Activated naive CD4-positive, alpha-beta T cell treated with anti-CD3 and anti-CD28 coated beads, Interleukin-2, amount 10 ng/mL, durations not matched to agents 7 days and 5 days (primary cell): ENCODE results near the gene SSBP4.
A peak's percentile ranks its signal among the peaks of the same experiment; 100 is the strongest.

Source experiments
- CTCF ChIA-PET: fragments of 350-600 bp; sonication (Branson Sonifier 250); formaldehyde crosslinking; loops from one replicate; lab custom pipeline; 2021; ENCODE audit warnings: antibody characterized with exemption; lab: Charles Lee
- DNase-seq: peaks from one replicate; pipeline ENCODE4 v3.0.0-alpha.2; 2020
- H3K27ac Mint-ChIP-seq: one replicate; pipeline ENCODE4 v1.8.0; 2021; ENCODE audit warnings: mild to moderate bottlenecking, moderate library complexity, mixed read lengths
- H3K27me3 Mint-ChIP-seq: one replicate; pipeline ENCODE4 v1.8.0; 2021; ENCODE audit warnings: mild to moderate bottlenecking, mixed read lengths
- H3K36me3 Mint-ChIP-seq: one replicate; pipeline ENCODE4 v1.8.0; 2021; ENCODE audit warnings: mixed read lengths
- H3K4me1 Mint-ChIP-seq: one replicate; pipeline ENCODE4 v1.8.0; 2021; ENCODE audit warnings: mixed read lengths
- H3K4me3 Mint-ChIP-seq: one replicate; pipeline ENCODE4 v1.8.0; 2021; ENCODE audit warnings: mild to moderate bottlenecking, moderate library complexity, mixed read lengths
- H3K9me3 Mint-ChIP-seq: one replicate; pipeline ENCODE4 v1.8.0; 2021; ENCODE audit warnings: mixed read lengths

Gene SSBP4

GRCh38 chr19:18388100-18388959 is 30.9 kb upstream of the SSBP4 start:
- DNase-seq: peak; percentile 83
- H3K36me3 Mint-ChIP-seq: no peaks in the 10 kb centered on the region
- H3K27ac Mint-ChIP-seq: no peak overlapping the region
- peak overlapping the region; percentile 55 for H3K4me3 Mint-ChIP-seq
- H3K4me1 Mint-ChIP-seq: peaks cover 25% of the 10 kb centered on the region
- CTCF ChIA-PET: interaction anchor here (0.6 to 7.8 kb wide), 18 partner anchors 8 to 157 kb away, joined by 3 to 96 read pairs (median 6); partner anchors contain the start of genes LRRC25 and SSBP4
- peaks cover 100% of the 10 kb centered on the region for H3K27me3 Mint-ChIP-seq
- H3K9me3 Mint-ChIP-seq: no peaks in the 10 kb centered on the region

- Mint-ChIP-seq H3K4me3 (peak overlapping the region; percentile 23), H3K4me1 (peaks cover 25% of the 10 kb centered on the region), H3K27ac (no peak overlapping the region), H3K36me3 (no peaks in the 10 kb centered on the region), H3K9me3 (no peaks in the 10 kb centered on the region), H3K27me3 (peaks cover 100% of the 10 kb centered on the region)
- CTCF ChIA-PET: interaction anchor here (1.0 to 7.8 kb wide), 15 partner anchors 9 to 158 kb away, joined by 3 to 96 read pairs (median 7); partner anchors contain the start of genes LRRC25 and SSBP4
- DNase-seq: no peak
These were observed 30.1 kb upstream of the SSBP4 start for GRCh38 chr19:18388960-18389725.

- DNase-seq: no peak
- Mint-ChIP-seq H3K27me3 (peaks cover 100% of the 10 kb centered on the region), H3K9me3 (no peaks in the 10 kb centered on the region), H3K36me3 (no peaks in the 10 kb centered on the region), H3K27ac (no peak overlapping the region), H3K4me1 (peaks cover 25% of the 10 kb centered on the region), H3K4me3 (no peak overlapping the region)
- CTCF ChIA-PET: interaction anchor here (1.2 to 7.8 kb wide), 8 partner anchors 10 to 111 kb away, joined by 3 to 96 read pairs (median 10); partner anchors contain the start of gene SSBP4
These were observed 29.5 kb upstream of the SSBP4 start for GRCh38 chr19:18389726-18390064.

GRCh38 chr19:18390065-18390907 is 28.9 kb upstream of the SSBP4 start:
- CTCF ChIA-PET: interaction anchor here (1.1 to 7.8 kb wide), 9 partner anchors 10 to 111 kb away, joined by 3 to 96 read pairs (median 8); partner anchors contain the start of gene SSBP4
- no peak for DNase-seq
- peaks cover 97% of the 10 kb centered on the region for H3K27me3 Mint-ChIP-seq
- H3K9me3 Mint-ChIP-seq: no peaks in the 10 kb centered on the region
- no peaks in the 10 kb centered on the region for H3K36me3 Mint-ChIP-seq
- H3K27ac Mint-ChIP-seq: no peak overlapping the region
- H3K4me1 Mint-ChIP-seq: peaks cover 25% of the 10 kb centered on the region
- no peak overlapping the region for H3K4me3 Mint-ChIP-seq

GRCh38 chr19:18391509-18392075 is 27.6 kb upstream of the SSBP4 start:
- Mint-ChIP-seq H3K9me3 (no peaks in the 10 kb centered on the region), H3K4me1 (peaks cover 18% of the 10 kb centered on the region), H3K36me3 (no peaks in the 10 kb centered on the region), H3K27ac (no peak overlapping the region), H3K27me3 (peaks cover 97% of the 10 kb centered on the region), H3K4me3 (no peak overlapping the region)
- no peak for DNase-seq
- CTCF ChIA-PET: interaction anchor here (1.1 to 7.8 kb wide), 2 partner anchors 20 to 63 kb away, joined by 3 to 96 read pairs; no protein-coding TSS in a partner anchor

GRCh38 chr19:18392417-18392816 is 26.8 kb upstream of the SSBP4 start:
- DNase-seq: no peak
- Mint-ChIP-seq H3K27me3 (peaks cover 97% of the 10 kb centered on the region), H3K9me3 (no peaks in the 10 kb centered on the region), H3K27ac (no peak overlapping the region), H3K36me3 (no peaks in the 10 kb centered on the region), H3K4me1 (peaks cover 16% of the 10 kb centered on the region), H3K4me3 (no peak overlapping the region)
- CTCF ChIA-PET: interaction anchor here (0.6 to 7.8 kb wide), 3 partner anchors 9 to 53 kb away, joined by 3 to 96 read pairs (median 3); no protein-coding TSS in a partner anchor

GRCh38 chr19:18392926-18393325 is 26.3 kb upstream of the SSBP4 start:
- H3K4me1 Mint-ChIP-seq: peaks cover 15% of the 10 kb centered on the region
- no peak for DNase-seq
- no peak overlapping the region for H3K4me3 Mint-ChIP-seq
- H3K36me3 Mint-ChIP-seq: no peaks in the 10 kb centered on the region
- no peaks in the 10 kb centered on the region for H3K9me3 Mint-ChIP-seq
- CTCF ChIA-PET: interaction anchor here (0.6 to 1.1 kb wide), 2 partner anchors 9 to 53 kb away, joined by 3 read pairs; no protein-coding TSS in a partner anchor
- H3K27me3 Mint-ChIP-seq: peaks cover 97% of the 10 kb centered on the region
- H3K27ac Mint-ChIP-seq: no peak overlapping the region

GRCh38 chr19:18393836-18394235 is 25.4 kb upstream of the SSBP4 start:
- no peak overlapping the region for H3K27ac Mint-ChIP-seq

GRCh38 chr19:18396471-18397241 is 22.5 kb upstream of the SSBP4 start:
- no peaks in the 10 kb centered on the region for H3K36me3 Mint-ChIP-seq
- no peak for DNase-seq
- peaks cover 20% of the 10 kb centered on the region for H3K4me1 Mint-ChIP-seq
- H3K9me3 Mint-ChIP-seq: no peaks in the 10 kb centered on the region
- H3K27me3 Mint-ChIP-seq: peaks cover 75% of the 10 kb centered on the region
- no peak overlapping the region for H3K27ac Mint-ChIP-seq
- CTCF ChIA-PET: interaction anchor here (1.3 to 2.9 kb wide), 2 partner anchors 13 to 125 kb away, joined by 3 to 10 read pairs; no protein-coding TSS in a partner anchor
- no peak overlapping the region for H3K4me3 Mint-ChIP-seq

More at GRCh38 chr19:18393836-18394235, 25.4 kb upstream of the SSBP4 start:
- H3K4me1 Mint-ChIP-seq: peaks cover 7% of the 10 kb centered on the region
- no peak for DNase-seq
- H3K36me3 Mint-ChIP-seq: no peaks in the 10 kb centered on the region
- no peak overlapping the region for H3K4me3 Mint-ChIP-seq
- CTCF ChIA-PET: no interaction called here
- peaks cover 97% of the 10 kb centered on the region for H3K27me3 Mint-ChIP-seq
- no peaks in the 10 kb centered on the region for H3K9me3 Mint-ChIP-seq

GRCh38 chr19:18397242-18398202 is 21.7 kb upstream of the SSBP4 start, which contains the start of gene LRRC25:
Gene LRRC25, minus strand, starts transcription at chr19:18397622. Its CDS starts 659 bp downstream, at chr19:18396963.
- H3K9me3 Mint-ChIP-seq: no peaks in the 10 kb centered on the region
- no peak within 1 kb of the TSS for H3K27ac Mint-ChIP-seq
- peak; percentile 42 for DNase-seq
- CTCF ChIA-PET: interaction anchor here (0.7 to 2.9 kb wide), 4 partner anchors 9 to 126 kb away, joined by 3 to 10 read pairs (median 6); partner anchors contain the start of gene GDF15
- no peak within 1 kb of the TSS for H3K4me3 Mint-ChIP-seq
- no peaks in the 10 kb centered on the region for H3K36me3 Mint-ChIP-seq
- peaks cover 21% of the 10 kb centered on the region for H3K4me1 Mint-ChIP-seq
- peaks cover 72% of the 10 kb centered on the region for H3K27me3 Mint-ChIP-seq

GRCh38 chr19:18399008-18399407 is 20.2 kb upstream of the SSBP4 start:
- H3K27ac Mint-ChIP-seq: peak overlapping the region; percentile 11
- H3K36me3 Mint-ChIP-seq: no peaks in the 10 kb centered on the region
- H3K4me1 Mint-ChIP-seq: peaks cover 21% of the 10 kb centered on the region
- H3K27me3 Mint-ChIP-seq: peaks cover 61% of the 10 kb centered on the region
- CTCF ChIA-PET: interaction anchor here (0.8 kb wide), 1 partner anchor 11 kb away, joined by 3 read pairs; no protein-coding TSS in a partner anchor
- no peak overlapping the region for H3K4me3 Mint-ChIP-seq
- no peak for DNase-seq
- no peaks in the 10 kb centered on the region for H3K9me3 Mint-ChIP-seq
